ENCODE measurements around the gene POU6F1.

GRCh38 chr12:51217133-51217967, 512 bp downstream of the POU6F1 start:
- TF ChIP-seq, protein P1, sequence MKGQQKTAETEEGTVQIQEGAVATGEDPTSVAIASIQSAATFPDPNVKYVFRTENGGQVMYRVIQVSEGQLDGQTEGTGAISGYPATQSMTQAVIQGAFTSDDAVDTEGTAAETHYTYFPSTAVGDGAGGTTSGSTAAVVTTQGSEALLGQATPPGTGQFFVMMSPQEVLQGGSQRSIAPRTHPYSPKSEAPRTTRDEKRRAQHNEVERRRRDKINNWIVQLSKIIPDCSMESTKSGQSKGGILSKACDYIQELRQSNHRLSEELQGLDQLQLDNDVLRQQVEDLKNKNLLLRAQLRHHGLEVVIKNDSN (CRISPR knock-in tag; IDR thresholded peaks at IDR 0.05), result no peak
- peak in 2 of 3 experiments; percentile 50 to 59; a peak in 5 of 6 replicates for TF ChIP-seq CTCF (IDR thresholded peaks at IDR 0.05 in 2 of 3, conservative IDR thresholded peaks at IDR 0.05 in 1 of 3; ENCODE audit: insufficient read depth in 2 of 3, low read depth in 1 of 3, low read length in 3 of 3)
- no peak for TF ChIP-seq SRSF7 (optimal IDR thresholded peaks at IDR 0.05; ENCODE audit: low read depth, low read length)
- peak in 1 of 2 experiments; percentile 15; a peak in 1 of 4 replicates for TF ChIP-seq RAD21 (CRISPR knock-in tag; conservative IDR thresholded peaks at IDR 0.05 in 1 of 2, IDR thresholded peaks at IDR 0.05 in 1 of 2)
- TF ChIP-seq EP300 (IDR thresholded peaks at IDR 0.05; ENCODE audit: low read length), result no peak
- TF ChIP-seq PTBP1 (IDR thresholded peaks at IDR 0.05; ENCODE audit: low read depth, low read length), result no peak
- TF ChIP-seq, protein P2, sequence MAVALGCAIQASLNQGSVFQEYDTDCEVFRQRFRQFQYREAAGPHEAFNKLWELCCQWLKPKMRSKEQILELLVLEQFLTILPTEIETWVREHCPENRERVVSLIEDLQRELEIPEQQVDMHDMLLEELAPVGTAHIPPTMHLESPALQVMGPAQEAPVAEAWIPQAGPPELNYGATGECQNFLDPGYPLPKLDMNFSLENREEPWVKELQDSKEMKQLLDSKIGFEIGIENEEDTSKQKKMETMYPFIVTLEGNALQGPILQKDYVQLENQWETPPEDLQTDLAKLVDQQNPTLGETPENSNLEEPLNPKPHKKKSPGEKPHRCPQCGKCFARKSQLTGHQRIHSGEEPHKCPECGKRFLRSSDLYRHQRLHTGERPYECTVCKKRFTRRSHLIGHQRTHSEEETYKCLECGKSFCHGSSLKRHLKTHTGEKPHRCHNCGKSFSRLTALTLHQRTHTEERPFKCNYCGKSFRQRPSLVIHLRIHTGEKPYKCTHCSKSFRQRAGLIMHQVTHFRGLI (CRISPR knock-in tag; IDR thresholded peaks at IDR 0.05), result no peak
- 0 out of 4 replicates have a peak, but pooled peaks of 1 of the 2 experiments have one; percentile 12 for TF ChIP-seq RCOR1 (IDR thresholded peaks at IDR 0.05; ENCODE audit: borderline replicate concordance in 1 of 2, low read depth in 2 of 2, low read length in 2 of 2)
- TF ChIP-seq L3MBTL2 (IDR thresholded peaks at IDR 0.05), result no peak
- no peak for TF ChIP-seq SMAD4 (CRISPR knock-in tag; conservative IDR thresholded peaks at IDR 0.05)
- 0 out of 2 replicates have a peak, but pooled peaks have one; percentile 30 for TF ChIP-seq ZNF24 (IDR thresholded peaks at IDR 0.05)
- TF ChIP-seq CLOCK (CRISPR knock-in tag; IDR thresholded peaks at IDR 0.05; ENCODE audit: borderline replicate concordance), result no peak
- TF ChIP-seq YBX1 (IDR thresholded peaks at IDR 0.05), result no peak
- TF ChIP-seq SREBF2 (CRISPR knock-in tag; IDR thresholded peaks at IDR 0.05), result no peak

All from K562 (cell line).